HPDE6-E6E7 (cell line): ENCODE measurements around the gene KIF26B.
"Not testable (repeated sequence)": the region's sequence is repeated elsewhere in the genome, so short reads cannot be mapped to it uniquely, and the experiment has no call there.

ENCODE experiments used
- DNase-seq: peaks from one replicate; pipeline ENCODE4 v3.0.0; 2011; ENCODE audit warnings: missing footprints; ENCODE audit errors: extremely low spot score

KIF26B gene

GRCh38 chr1:245322673-245323072 lies 167.9 kb downstream of the KIF26B start:
- no peak for DNase-seq

- DNase-seq, result not testable (repeated sequence)
Measured at GRCh38 chr1:245323765-245324164, 169.0 kb downstream of the KIF26B start.

GRCh38 chr1:245325922-245326795 lies 171.4 kb downstream of the KIF26B start:
- DNase-seq, result no peak

GRCh38 chr1:245327360-245327759 lies 172.6 kb downstream of the KIF26B start:
- DNase-seq, result no peak

GRCh38 chr1:245327842-245328241 lies 173.1 kb downstream of the KIF26B start:
- DNase-seq, result no peak

GRCh38 chr1:245330951-245331350 lies 176.2 kb downstream of the KIF26B start:
- no peak for DNase-seq

- DNase-seq, result no peak
Measured at GRCh38 chr1:245332085-245332484, 177.3 kb downstream of the KIF26B start.

GRCh38 chr1:245332513-245332912 lies 177.7 kb downstream of the KIF26B start:
- DNase-seq, result no peak

GRCh38 chr1:245334235-245334634 lies 179.4 kb downstream of the KIF26B start:
- DNase-seq, result no peak

- DNase-seq, result no peak
Measured at GRCh38 chr1:245334827-245335490, 180.2 kb downstream of the KIF26B start.

- DNase-seq, result not testable (repeated sequence)
Measured at GRCh38 chr1:245335684-245336083, 180.9 kb downstream of the KIF26B start.

GRCh38 chr1:245336149-245336983 lies 181.6 kb downstream of the KIF26B start:
- no peak for DNase-seq

- DNase-seq, result not testable (repeated sequence)
Measured at GRCh38 chr1:245336984-245337355, 182.2 kb downstream of the KIF26B start.

- DNase-seq, result no peak
Measured at GRCh38 chr1:245337829-245338484, 183.2 kb downstream of the KIF26B start.

GRCh38 chr1:245338485-245338877 lies 183.7 kb downstream of the KIF26B start:
- DNase-seq, result no peak

GRCh38 chr1:245341743-245342142 lies 187.0 kb downstream of the KIF26B start:
- no peak for DNase-seq

- no peak for DNase-seq
Measured at GRCh38 chr1:245345191-245345884, 190.6 kb downstream of the KIF26B start.

- DNase-seq, result no peak
Measured at GRCh38 chr1:245348626-245349025, 193.8 kb downstream of the KIF26B start.

- no peak for DNase-seq
Measured at GRCh38 chr1:245353411-245353810, 198.6 kb downstream of the KIF26B start.

GRCh38 chr1:245353915-245354775 lies 199.4 kb downstream of the KIF26B start:
- no peak for DNase-seq
